IPS DF 19.7 (cell line): Measurements from ENCODE around the gene KATNAL1.

Source experiments
- DNase-seq: peaks from one replicate; pipeline ENCODE4 v3.0.0-alpha.2; 2013; ENCODE audit warnings: low read depth, low spot score

Gene KATNAL1

GRCh38 chr13:30307194-30307970 lies at the start of gene KATNAL1:
Gene KATNAL1 (minus strand): TSS chr13:30307551. CDS start chr13:30283777, 23,774 bp downstream.
- no peak for DNase-seq

GRCh38 chr13:30355839-30356238 lies 48.5 kb upstream of the KATNAL1 start:
- DNase-seq = no peak

GRCh38 chr13:30355384-30355699 lies 48.0 kb upstream of the KATNAL1 start:
- DNase-seq = no peak

GRCh38 chr13:30354493-30355383 lies 47.4 kb upstream of the KATNAL1 start:
- no peak for DNase-seq

GRCh38 chr13:30353471-30354215 lies 46.3 kb upstream of the KATNAL1 start:
- DNase-seq = no peak

- no peak for DNase-seq
Measured at GRCh38 chr13:30353060-30353459, 45.7 kb upstream of the KATNAL1 start.

- no peak for DNase-seq
Measured at GRCh38 chr13:30352121-30352520, 44.8 kb upstream of the KATNAL1 start.

- DNase-seq = no peak
Measured at GRCh38 chr13:30346789-30347167, 39.4 kb upstream of the KATNAL1 start.

- DNase-seq = no peak
Measured at GRCh38 chr13:30346153-30346788, 38.9 kb upstream of the KATNAL1 start.

GRCh38 chr13:30345426-30346100 lies 38.2 kb upstream of the KATNAL1 start:
- DNase-seq = no peak

GRCh38 chr13:30341815-30342570 lies 34.6 kb upstream of the KATNAL1 start:
- no peak for DNase-seq

GRCh38 chr13:30340331-30341250 lies 33.2 kb upstream of the KATNAL1 start:
- no peak for DNase-seq

GRCh38 chr13:30339738-30340330 lies 32.5 kb upstream of the KATNAL1 start:
- DNase-seq = no peak

- DNase-seq = no peak
Measured at GRCh38 chr13:30338952-30339351, 31.6 kb upstream of the KATNAL1 start.

- no peak for DNase-seq
Measured at GRCh38 chr13:30338331-30338851, 31.0 kb upstream of the KATNAL1 start.

GRCh38 chr13:30337061-30337610 lies 29.8 kb upstream of the KATNAL1 start:
- DNase-seq = no peak

- DNase-seq = no peak
Measured at GRCh38 chr13:30334663-30335386, 27.5 kb upstream of the KATNAL1 start.

- no peak for DNase-seq
Measured at GRCh38 chr13:30333616-30334015, 26.3 kb upstream of the KATNAL1 start.
